Mesothelial cell of epicardium (in vitro differentiated cells): ENCODE measurements around the gene TFIP11. TPM values are rescaled to one million over a fixed set of nuclear protein-coding genes. Genes with fewer than 3 reads are reported as not detected.

Source experiments
- DNase-seq, 2 experiments: peaks; one replicate each; pipeline ENCODE4 v3.0.0; 2021; ENCODE audit warnings: low spot score in 2 of 2; ENCODE audit not compliant: unreplicated experiment in 2 of 2
- H3K27ac Mint-ChIP-seq: 2 replicates; pipeline ENCODE4 v1.8.0; 2021; ENCODE audit warnings: mixed read lengths
- H3K27me3 Mint-ChIP-seq: 2 replicates; pipeline ENCODE4 v1.8.0; 2021; ENCODE audit warnings: low read depth, mixed read lengths
- H3K36me3 Mint-ChIP-seq: 2 replicates; pipeline ENCODE4 v1.8.0; 2021; ENCODE audit warnings: mixed read lengths
- H3K4me1 Mint-ChIP-seq: 2 replicates; pipeline ENCODE4 v1.8.0; 2021; ENCODE audit warnings: mixed read lengths
- H3K4me3 Mint-ChIP-seq: 2 replicates; pipeline ENCODE4 v1.8.0; 2021; ENCODE audit warnings: mild to moderate bottlenecking, moderate library complexity, mixed read lengths
- H3K9me3 Mint-ChIP-seq: 2 replicates; pipeline ENCODE4 v1.8.0; 2021; ENCODE audit warnings: mixed read lengths
- total RNA-seq: library from RNA; stranded (reverse); gene quantifications from 3 replicates; pipeline ENCODE4 v1.2.1, GENCODE V29; 2021
- TF ChIP-seq, protein P1 (sequence below): fragments of 200-600 bp; sonication (generic); IDR thresholded peaks from one replicate; pipeline ENCODE4 v1.5.0; 2021; ENCODE audit warnings: antibody characterized with exemption; ENCODE audit not compliant: unreplicated experiment

The TFIP11 gene
- total RNA-seq, 1 donor from 2014 or later, result 37.9 TPM

DNA sequence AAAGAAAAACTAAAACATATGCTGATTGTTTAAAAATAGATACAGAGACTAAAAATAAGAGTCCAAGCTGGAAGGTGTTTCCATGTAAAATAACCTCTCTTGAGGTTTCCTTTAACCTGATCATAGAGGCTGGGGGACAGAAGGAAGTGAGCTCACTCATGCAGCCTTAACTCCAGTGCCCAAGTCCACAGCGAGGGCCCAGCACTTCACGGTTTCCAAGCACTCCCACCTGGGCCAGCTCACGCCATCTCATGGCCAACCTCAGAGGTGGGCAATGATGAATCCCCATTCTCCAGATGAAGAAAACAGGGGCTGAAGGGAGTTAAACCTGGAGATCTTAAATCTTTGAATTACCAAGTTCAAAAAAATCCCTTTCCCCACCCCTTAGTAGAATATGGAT, 14.9 kb upstream of the TFIP11 start:
- Mint-ChIP-seq H3K4me3 (no peak overlapping the region), H3K27me3 (no peaks in the 10 kb centered on the region), H3K36me3 (peaks cover 13% of the 10 kb centered on the region), H3K27ac (no peak overlapping the region), H3K9me3 (no peaks in the 10 kb centered on the region), H3K4me1 (no peaks in the 10 kb centered on the region)
- DNase-seq, result no peak
- TF ChIP-seq, protein P1, sequence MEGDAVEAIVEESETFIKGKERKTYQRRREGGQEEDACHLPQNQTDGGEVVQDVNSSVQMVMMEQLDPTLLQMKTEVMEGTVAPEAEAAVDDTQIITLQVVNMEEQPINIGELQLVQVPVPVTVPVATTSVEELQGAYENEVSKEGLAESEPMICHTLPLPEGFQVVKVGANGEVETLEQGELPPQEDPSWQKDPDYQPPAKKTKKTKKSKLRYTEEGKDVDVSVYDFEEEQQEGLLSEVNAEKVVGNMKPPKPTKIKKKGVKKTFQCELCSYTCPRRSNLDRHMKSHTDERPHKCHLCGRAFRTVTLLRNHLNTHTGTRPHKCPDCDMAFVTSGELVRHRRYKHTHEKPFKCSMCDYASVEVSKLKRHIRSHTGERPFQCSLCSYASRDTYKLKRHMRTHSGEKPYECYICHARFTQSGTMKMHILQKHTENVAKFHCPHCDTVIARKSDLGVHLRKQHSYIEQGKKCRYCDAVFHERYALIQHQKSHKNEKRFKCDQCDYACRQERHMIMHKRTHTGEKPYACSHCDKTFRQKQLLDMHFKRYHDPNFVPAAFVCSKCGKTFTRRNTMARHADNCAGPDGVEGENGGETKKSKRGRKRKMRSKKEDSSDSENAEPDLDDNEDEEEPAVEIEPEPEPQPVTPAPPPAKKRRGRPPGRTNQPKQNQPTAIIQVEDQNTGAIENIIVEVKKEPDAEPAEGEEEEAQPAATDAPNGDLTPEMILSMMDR, result no peak

DNA sequence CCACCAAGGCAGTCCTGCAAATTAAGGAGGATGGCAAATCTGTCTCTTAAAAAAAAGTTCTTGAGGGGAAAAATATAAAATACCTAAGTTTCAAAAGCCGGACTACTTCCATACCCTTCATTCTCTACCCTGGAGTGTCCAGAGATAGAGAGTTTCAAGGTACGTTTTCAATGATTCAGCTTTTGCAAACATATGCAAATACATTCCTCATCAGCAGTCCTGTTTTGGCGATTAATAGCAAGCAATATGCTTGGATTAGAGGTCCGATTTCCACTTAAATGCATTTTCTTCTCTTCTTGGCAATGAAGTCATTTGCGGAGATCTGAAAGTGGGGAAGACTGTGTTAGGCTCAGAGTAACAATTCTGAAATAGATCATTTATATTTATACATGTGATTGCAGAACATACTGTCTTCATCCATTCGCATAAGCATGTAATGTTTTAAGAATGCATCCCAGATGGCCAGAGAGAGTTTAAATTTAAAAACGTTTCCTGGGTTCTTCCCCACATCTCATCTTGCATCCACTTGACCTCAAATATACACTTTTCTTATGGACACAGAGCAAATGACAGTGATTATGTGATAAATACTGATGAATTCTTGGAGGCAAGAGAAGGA, 13.8 kb upstream of the TFIP11 start:
- peaks cover 12% of the 10 kb centered on the region for H3K36me3 Mint-ChIP-seq
- TF ChIP-seq, protein P1, result no peak

DNA sequence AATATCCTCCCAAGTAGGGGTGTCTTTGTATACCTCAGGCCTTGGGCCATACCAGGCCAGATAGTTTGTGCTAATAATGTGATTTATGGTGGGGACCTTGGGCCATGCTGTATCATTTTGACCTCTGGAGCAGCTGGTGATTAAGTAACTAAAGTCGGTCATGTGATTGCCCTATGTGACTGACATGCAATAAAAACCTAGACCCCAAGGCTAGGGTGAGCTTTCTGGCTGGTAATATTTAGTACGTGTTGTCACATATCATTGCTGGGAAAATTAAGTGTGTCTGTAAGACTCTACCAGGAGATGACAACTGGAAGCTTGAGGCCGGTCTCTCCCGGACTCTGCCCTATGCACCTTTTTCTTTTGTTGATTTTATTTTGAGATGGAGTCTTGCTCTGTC, 12.6 kb upstream of the TFIP11 start:
- H3K27me3 Mint-ChIP-seq, result no peaks in the 10 kb centered on the region
- TF ChIP-seq, protein P1, result no peak
- no peaks in the 10 kb centered on the region for H3K9me3 Mint-ChIP-seq
- H3K4me1 Mint-ChIP-seq, result no peaks in the 10 kb centered on the region
- peaks cover 8% of the 10 kb centered on the region for H3K36me3 Mint-ChIP-seq
- no peak for DNase-seq
- no peak overlapping the region for H3K27ac Mint-ChIP-seq
- H3K4me3 Mint-ChIP-seq, result no peak overlapping the region

More for the DNA sequence above, 13.8 kb upstream of the TFIP11 start:
- Mint-ChIP-seq H3K4me1 (no peaks in the 10 kb centered on the region), H3K9me3 (no peaks in the 10 kb centered on the region), H3K27me3 (no peaks in the 10 kb centered on the region), H3K27ac (no peak overlapping the region), H3K4me3 (no peak overlapping the region)
- no peak for DNase-seq

DNA sequence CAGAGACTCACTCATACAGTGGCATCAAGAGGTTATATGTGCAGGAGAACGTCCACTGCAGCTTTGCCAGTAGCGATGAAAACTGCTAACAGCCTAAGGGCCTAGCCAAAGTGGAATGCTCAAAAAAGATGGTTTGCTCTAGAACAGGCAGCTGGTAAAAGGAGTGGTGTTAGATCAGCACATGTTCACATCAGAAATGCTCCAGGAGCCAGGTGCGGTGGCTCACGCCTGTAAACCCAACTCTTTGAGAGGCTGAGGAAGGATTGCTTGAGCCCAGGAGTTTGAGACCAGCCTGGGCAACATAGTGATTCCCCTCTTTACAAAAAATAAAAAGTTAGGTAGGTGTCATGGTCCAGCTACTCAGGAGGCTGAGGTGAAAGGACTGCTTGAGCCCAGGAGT, 10.3 kb upstream of the TFIP11 start:
- no peak for DNase-seq
- Mint-ChIP-seq H3K36me3 (peaks cover 8% of the 10 kb centered on the region), H3K9me3 (no peaks in the 10 kb centered on the region), H3K4me1 (no peaks in the 10 kb centered on the region), H3K4me3 (no peak overlapping the region), H3K27ac (no peak overlapping the region), H3K27me3 (no peaks in the 10 kb centered on the region)
- TF ChIP-seq, protein P1, result no peak

DNA sequence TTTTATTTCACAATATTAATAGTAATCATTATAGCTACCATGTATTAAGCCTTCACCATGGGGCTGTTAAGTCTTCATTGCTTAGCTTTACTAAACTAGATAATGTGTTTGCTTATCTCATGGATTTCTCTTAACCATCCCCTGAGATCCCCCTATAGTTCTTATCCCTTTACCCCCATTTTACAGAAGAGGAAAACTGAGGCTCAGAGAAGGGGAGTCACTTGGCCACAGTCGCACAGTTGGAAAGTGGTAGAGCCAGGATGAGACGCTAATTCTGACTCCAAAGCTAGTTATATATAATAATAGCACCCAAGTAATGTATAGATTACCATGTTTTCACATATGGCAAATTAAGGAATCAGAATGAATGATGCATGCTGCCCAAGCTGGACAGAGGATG, 9.7 kb upstream of the TFIP11 start:
- TF ChIP-seq, protein P1, result no peak
- Mint-ChIP-seq H3K27me3 (no peaks in the 10 kb centered on the region), H3K4me1 (no peaks in the 10 kb centered on the region), H3K36me3 (peaks cover 8% of the 10 kb centered on the region), H3K4me3 (no peak overlapping the region), H3K27ac (no peak overlapping the region), H3K9me3 (no peaks in the 10 kb centered on the region)
- DNase-seq, result no peak

DNA sequence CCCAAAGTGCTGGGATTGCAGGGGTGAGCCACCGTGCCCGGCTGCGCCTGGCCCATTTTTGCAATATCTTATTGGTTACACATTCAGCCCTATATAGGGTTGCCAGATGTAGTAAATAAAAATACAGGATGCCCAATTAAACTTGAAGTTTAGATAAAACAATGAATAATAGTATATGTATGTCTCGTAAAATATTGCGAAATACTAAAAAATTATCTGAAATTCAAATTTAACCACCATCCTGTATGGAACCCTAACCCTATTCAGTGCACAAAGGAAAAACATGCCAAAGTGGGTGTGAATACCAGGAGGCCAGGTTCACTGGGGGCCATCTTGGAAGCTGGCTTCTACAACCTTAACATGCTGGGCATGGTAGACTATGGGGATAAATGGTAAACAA, 5.2 kb upstream of the TFIP11 start:
- no peak for DNase-seq
- TF ChIP-seq, protein P1, result no peak
- no peak overlapping the region for H3K27ac Mint-ChIP-seq
- H3K4me1 Mint-ChIP-seq, result peaks cover 16% of the 10 kb centered on the region
- H3K4me3 Mint-ChIP-seq, result no peak overlapping the region
- H3K9me3 Mint-ChIP-seq, result no peaks in the 10 kb centered on the region
- H3K36me3 Mint-ChIP-seq, result no peaks in the 10 kb centered on the region
- H3K27me3 Mint-ChIP-seq, result no peaks in the 10 kb centered on the region
